Sigmoid colon (tissue), 7 donors: ENCODE measurements around the gene FBXO10. TPM values are rescaled to one million over a fixed set of nuclear protein-coding genes. Genes with fewer than 3 reads are reported as not detected.

Experiments
- DNase-seq: peaks from one replicate; pipeline ENCODE4 v3.0.0-alpha.2; 2019
- H3K27ac ChIP-seq, 4 donors: fragments of 200-600 bp; sonication (generic); one replicate each; pipeline ENCODE4 v1.5.1; 2016 to 2019; ENCODE audit warnings: mild to moderate bottlenecking in 1 of 4
- H3K27me3 ChIP-seq, 3 donors: fragments of 200-600 bp; sonication (generic); one replicate each; pipeline ENCODE4 v1.5.1; 2019; ENCODE audit warnings: mild to moderate bottlenecking in 1 of 3
- H3K36me3 ChIP-seq, 4 donors: fragments of 200-600 bp; sonication (generic); one replicate each; pipeline ENCODE4 v1.5.1; 2016 to 2019
- H3K4me1 ChIP-seq, 4 donors: fragments of 200-600 bp; sonication (generic); one replicate each; pipeline ENCODE4 v1.5.1; 2017 to 2019
- H3K4me3 ChIP-seq, 4 donors: fragments of 200-600 bp; sonication (generic); one replicate each; pipeline ENCODE4 v1.5.1; 2017 to 2019; ENCODE audit warnings: mild to moderate bottlenecking in 2 of 4, moderate library complexity in 1 of 4
- H3K9me3 ChIP-seq, 4 donors: fragments of 200-600 bp in 3 of 4; sonication (generic) in 3 of 4; one replicate each; pipeline versions ENCODE4 v1.5.1 to v1.6.1; 2013 to 2019
- EP300 ChIP-seq, 4 donors: sonication (generic); formaldehyde crosslinking; IDR thresholded peaks; one replicate each; pipeline ENCODE4 v1.6.1; 2017; ENCODE audit warnings: antibody characterized with exemption in 4 of 4
- POLR2A ChIP-seq, 2 donors: fragments of 450-650 bp; IDR thresholded peaks; one replicate each; pipeline ENCODE4 v1.6.1; 2016; ENCODE audit warnings: antibody characterized with exemption in 2 of 2, mild to moderate bottlenecking in 2 of 2, moderate library complexity in 2 of 2
- POLR2AphosphoS5 ChIP-seq, 4 donors: sonication (generic); formaldehyde crosslinking; IDR thresholded peaks; one replicate each; pipeline ENCODE4 v1.6.1; 2017; ENCODE audit warnings: antibody characterized with exemption in 4 of 4
- WGBS, 2 donors: extraction: QIAGEN DNeasy Blood & Tissue Kit; methylation state at CpG; one replicate each; pipeline ENCODE4 v1.1.7; 2013; 5-methylcytosine and 5-hydroxymethylcytosine counted together
- intact Hi-C: fragments of 100-400 bp; cut with DNase I; formaldehyde crosslinking; loops from one replicate; pipeline ENCODE4 v1.15.1; 2023
- polyA plus RNA-seq, 3 donors: library from polyadenylated mRNA; stranded (reverse); fragments of 200-250 nt; gene quantifications; one replicate each; pipeline ENCODE4 v1.2.3, GENCODE V29; 2013
- total RNA-seq, 4 donors: library from RNA; depleted of rRNA; stranded (reverse); fragments of >200 nt; gene quantifications; one replicate each; pipeline ENCODE4 v1.1.0, GENCODE V29; 2016
- TF ChIP-seq, protein P1 (sequence below), 4 experiments: fragments of 450-650 bp in 3 of 4; fragments of 200-600 bp in 1 of 4; IDR thresholded peaks; one replicate each; pipeline ENCODE4 v1.5.1; 2016 to 2019; ENCODE audit warnings: antibody characterized with exemption in 4 of 4, mild to moderate bottlenecking in 3 of 4, moderate library complexity in 2 of 4
- donor health status: healthy with polysubstance abuse.
- donor health status: Bipolar disorder and iron deficiency.
- donor health status: healthy.

FBXO10 gene
- total and polyA plus RNA-seq, 7 donors: 0.60 to 19.4 (median 14.8) TPM

DNA sequence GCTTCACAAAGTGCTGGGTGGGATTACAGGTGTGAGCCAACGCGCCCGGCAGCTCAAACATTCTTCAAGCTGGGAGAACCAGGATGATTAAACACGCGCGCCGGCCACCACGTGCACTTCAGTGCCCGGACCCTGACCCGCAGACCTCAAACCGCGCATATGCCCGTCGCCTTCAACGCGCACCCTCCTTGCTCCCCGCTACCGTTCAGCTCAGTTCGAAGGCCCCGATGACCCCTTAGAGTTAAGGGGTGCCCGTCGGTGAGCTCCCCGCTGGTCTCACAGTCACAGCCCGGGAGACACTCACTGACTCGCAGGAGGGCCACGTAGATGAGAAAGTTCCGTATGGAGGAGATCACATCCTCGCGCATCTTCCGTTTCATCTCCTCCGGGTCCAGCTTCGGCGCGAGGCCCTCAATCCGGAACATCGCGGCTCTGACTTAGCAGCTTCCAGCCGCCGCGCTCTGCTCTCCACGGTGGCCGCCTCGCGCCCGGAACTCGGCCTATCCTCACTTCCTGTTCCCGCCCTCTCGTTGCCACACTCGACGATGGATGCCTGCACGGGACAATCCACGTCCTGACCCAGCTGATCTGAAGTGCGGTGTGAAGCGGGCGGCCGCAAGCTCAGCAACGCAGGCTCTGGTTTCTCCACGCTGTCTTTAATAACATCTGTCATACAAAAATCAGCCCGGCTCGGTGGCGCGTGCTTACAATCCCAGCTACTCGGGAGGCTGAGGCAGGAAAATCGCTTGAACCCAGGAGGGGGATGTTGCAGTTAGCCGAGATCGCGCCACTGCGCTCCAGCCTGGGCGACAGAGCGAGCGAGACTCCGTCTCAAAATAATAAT, 16.1 kb upstream of the FBXO10 start, which contains the start of gene TOMM5:
TOMM5 (minus strand) TSS at position 490 of the 844 bp plus-strand sequence; CDS start at position 425, 65 bp downstream.
- TF ChIP-seq POLR2A (IDR thresholded peaks at IDR 0.05) (peak; percentile 79 to 91), POLR2AphosphoS5 (IDR thresholded peaks at IDR 0.05) (peak; percentile 97 to 98 (median 98)), EP300 (IDR thresholded peaks at IDR 0.05) (peak in 1 of 4 donors; percentile 69)
- TF ChIP-seq, protein P1, sequence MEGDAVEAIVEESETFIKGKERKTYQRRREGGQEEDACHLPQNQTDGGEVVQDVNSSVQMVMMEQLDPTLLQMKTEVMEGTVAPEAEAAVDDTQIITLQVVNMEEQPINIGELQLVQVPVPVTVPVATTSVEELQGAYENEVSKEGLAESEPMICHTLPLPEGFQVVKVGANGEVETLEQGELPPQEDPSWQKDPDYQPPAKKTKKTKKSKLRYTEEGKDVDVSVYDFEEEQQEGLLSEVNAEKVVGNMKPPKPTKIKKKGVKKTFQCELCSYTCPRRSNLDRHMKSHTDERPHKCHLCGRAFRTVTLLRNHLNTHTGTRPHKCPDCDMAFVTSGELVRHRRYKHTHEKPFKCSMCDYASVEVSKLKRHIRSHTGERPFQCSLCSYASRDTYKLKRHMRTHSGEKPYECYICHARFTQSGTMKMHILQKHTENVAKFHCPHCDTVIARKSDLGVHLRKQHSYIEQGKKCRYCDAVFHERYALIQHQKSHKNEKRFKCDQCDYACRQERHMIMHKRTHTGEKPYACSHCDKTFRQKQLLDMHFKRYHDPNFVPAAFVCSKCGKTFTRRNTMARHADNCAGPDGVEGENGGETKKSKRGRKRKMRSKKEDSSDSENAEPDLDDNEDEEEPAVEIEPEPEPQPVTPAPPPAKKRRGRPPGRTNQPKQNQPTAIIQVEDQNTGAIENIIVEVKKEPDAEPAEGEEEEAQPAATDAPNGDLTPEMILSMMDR (IDR thresholded peaks at IDR 0.05): no peak
- Histone ChIP-seq H3K9me3 (no peaks in the 10 kb centered on the region), H3K4me1 (peaks cover 0 to 48% (median 28%) of the 10 kb centered on the region in 4 donors), H3K4me3 (peak within 1 kb of the TSS; percentile 82 to 86 (median 85)), H3K27me3 (no peaks in the 10 kb centered on the region), H3K36me3 (peaks cover 0 to 19% (median 8%) of the 10 kb centered on the region in 4 donors), H3K27ac (peak within 1 kb of the TSS; percentile 81 to 90 (median 84))
- intact Hi-C loops: loop anchor here (2.0 to 10.0 kb wide), 6 partner anchors 16 to 802 kb away; partner anchors contain the start of genes ALDH1B1, DCAF10, FBXO10 and GRHPR
- WGBS, 2 donors: 0 to 1% methylated on average over 72 of the region's 72 CpGs
- peak; percentile 96 for DNase-seq

DNA sequence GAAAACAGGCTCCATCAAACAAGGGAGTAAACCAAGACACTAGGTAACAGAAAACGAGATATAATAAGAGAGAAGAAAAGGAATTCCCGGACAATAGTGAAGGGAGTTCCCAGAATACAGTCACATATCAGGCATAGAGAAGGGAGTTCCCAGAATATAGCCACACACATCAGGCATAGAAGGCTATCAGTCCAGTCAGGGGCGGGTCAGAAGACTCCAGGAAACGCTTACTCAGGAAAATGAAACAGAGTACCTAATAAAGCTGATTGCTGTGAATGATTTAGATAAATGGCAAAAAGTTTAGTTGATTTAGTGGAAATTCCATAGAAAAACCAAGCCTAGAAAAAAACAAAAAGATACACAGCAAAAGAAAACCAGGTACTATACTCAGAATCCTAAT, 11.3 kb upstream of the FBXO10 start:
- H3K9me3 ChIP-seq: no peaks in the 10 kb centered on the region
- no peak for TF ChIP-seq POLR2AphosphoS5 (IDR thresholded peaks at IDR 0.05)
- no peak for TF ChIP-seq EP300 (IDR thresholded peaks at IDR 0.05)
- TF ChIP-seq, protein P1 (IDR thresholded peaks at IDR 0.05): no peak
- TF ChIP-seq POLR2A (IDR thresholded peaks at IDR 0.05): no peak
- H3K36me3 ChIP-seq: peaks cover 0 to 55% (median 10%) of the 10 kb centered on the region in 4 donors
- no peaks in the 10 kb centered on the region for H3K27me3 ChIP-seq
- H3K4me1 ChIP-seq: peaks cover 0 to 57% (median 44%) of the 10 kb centered on the region in 4 donors
- no peak overlapping the region for H3K27ac ChIP-seq
- DNase-seq: no peak
- H3K4me3 ChIP-seq: no peak overlapping the region
- WGBS, 2 donors: 70 to 82% methylated on average over 4 of the region's 4 CpGs
- intact Hi-C loops: no loop called here

DNA sequence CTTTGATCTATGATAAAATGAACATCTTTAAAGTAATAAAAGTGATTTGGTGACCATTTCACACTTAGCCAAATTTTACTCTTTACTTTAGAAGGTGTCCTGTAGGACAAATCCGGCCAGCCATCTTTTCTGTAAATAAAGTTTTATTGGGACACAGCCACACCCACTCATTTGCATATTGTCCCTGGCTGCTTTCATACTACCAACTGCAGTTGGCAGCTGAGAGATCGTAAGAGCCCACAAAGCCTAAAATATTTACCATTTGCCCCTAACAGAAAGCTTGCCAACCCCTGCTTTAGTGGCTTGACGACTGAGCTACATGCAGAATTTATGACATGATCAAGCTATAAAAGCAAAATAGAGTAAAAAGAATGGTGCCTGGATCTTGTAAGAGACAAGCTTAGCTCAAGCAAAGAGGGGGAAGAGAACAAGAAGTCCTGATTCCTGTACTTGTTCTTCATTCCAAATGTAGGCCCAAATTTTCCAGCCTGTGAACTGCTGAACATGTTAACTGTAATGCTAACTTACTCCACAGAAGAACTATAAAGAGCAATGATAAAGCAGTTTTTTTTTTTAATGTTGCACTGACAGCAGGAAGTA, 7.4 kb upstream of the FBXO10 start:
- Histone ChIP-seq H3K27me3 (no peaks in the 10 kb centered on the region), H3K9me3 (no peaks in the 10 kb centered on the region), H3K4me1 (peaks cover 0 to 39% (median 32%) of the 10 kb centered on the region in 4 donors), H3K36me3 (peaks cover 0 to 48% (median 9%) of the 10 kb centered on the region in 4 donors), H3K27ac (peak overlapping the region in 3 of 4 donors; percentile 75 to 82 (median 77)), H3K4me3 (no peak overlapping the region)
- intact Hi-C loops: loop anchor here (2.0 to 5.0 kb wide), 2 partner anchors 67 to 199 kb away; partner anchors contain the start of gene FRMPD1
- WGBS, 2 donors: 32 to 68% methylated on average over 3 of the region's 3 CpGs
- DNase-seq: peak; percentile 67
- TF ChIP-seq, protein P1 (IDR thresholded peaks at IDR 0.05): no peak
- no peak for TF ChIP-seq POLR2A (IDR thresholded peaks at IDR 0.05)
- peak; percentile 57 to 87 (median 74) for TF ChIP-seq EP300 (IDR thresholded peaks at IDR 0.05)
- peak; percentile 73 to 78 (median 74) for TF ChIP-seq POLR2AphosphoS5 (IDR thresholded peaks at IDR 0.05)

- H3K4me1 ChIP-seq: peaks cover 0 to 39% (median 32%) of the 10 kb centered on the region in 4 donors
- H3K4me3 ChIP-seq: no peak overlapping the region
- intact Hi-C loops: loop anchor here (2.0 to 5.0 kb wide), 2 partner anchors 68 to 200 kb away; partner anchors contain the start of gene FRMPD1
- H3K36me3 ChIP-seq: peaks cover 0 to 39% (median 4%) of the 10 kb centered on the region in 4 donors
- no peak for DNase-seq
- TF ChIP-seq POLR2A (IDR thresholded peaks at IDR 0.05) (no peak), POLR2AphosphoS5 (IDR thresholded peaks at IDR 0.05) (peak; percentile 38 to 75 (median 68)), EP300 (IDR thresholded peaks at IDR 0.05) (peak in 2 of 4 donors; percentile 20 to 42)
- TF ChIP-seq, protein P1 (IDR thresholded peaks at IDR 0.05): peak; percentile 52 to 78 (median 68)
- H3K9me3 ChIP-seq: no peaks in the 10 kb centered on the region
- H3K27me3 ChIP-seq: no peaks in the 10 kb centered on the region
- H3K27ac ChIP-seq: peak overlapping the region in 3 of 4 donors; percentile 75 to 82 (median 77)
- 64 to 79% methylated on average over 6 of the region's 6 CpGs for WGBS, 2 donors
Observed at GRCh38 chr9:37582548-37583157, 6.5 kb upstream of the FBXO10 start.
